ENCODE data around the gene PHOX2B.
"Not testable (repeated sequence)": the region's sequence is repeated elsewhere in the genome, so short reads cannot be mapped to it uniquely, and the experiment has no call there.

PHOX2B gene

DNA sequence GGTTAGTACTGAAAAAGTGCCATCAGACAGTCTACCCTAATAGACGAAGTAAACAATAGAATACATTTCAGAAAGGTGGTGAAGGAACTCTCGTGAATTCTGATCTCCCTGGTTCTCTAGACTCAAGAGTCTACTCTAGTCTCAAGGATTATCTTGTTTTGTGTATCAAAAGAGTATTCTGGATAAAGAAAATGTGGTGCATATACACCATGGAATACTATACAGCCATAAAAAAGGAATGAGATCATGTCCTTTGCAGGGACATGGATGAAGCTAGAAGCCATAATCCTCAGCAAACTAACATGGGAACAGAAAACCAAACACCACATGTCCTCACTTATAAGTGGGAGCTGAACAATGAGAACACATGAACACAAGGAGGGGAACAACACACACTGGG, 36.9 kb downstream of the PHOX2B start:
- not testable (repeated sequence) for DNase-seq (ENCODE audit: low read depth)

DNA sequence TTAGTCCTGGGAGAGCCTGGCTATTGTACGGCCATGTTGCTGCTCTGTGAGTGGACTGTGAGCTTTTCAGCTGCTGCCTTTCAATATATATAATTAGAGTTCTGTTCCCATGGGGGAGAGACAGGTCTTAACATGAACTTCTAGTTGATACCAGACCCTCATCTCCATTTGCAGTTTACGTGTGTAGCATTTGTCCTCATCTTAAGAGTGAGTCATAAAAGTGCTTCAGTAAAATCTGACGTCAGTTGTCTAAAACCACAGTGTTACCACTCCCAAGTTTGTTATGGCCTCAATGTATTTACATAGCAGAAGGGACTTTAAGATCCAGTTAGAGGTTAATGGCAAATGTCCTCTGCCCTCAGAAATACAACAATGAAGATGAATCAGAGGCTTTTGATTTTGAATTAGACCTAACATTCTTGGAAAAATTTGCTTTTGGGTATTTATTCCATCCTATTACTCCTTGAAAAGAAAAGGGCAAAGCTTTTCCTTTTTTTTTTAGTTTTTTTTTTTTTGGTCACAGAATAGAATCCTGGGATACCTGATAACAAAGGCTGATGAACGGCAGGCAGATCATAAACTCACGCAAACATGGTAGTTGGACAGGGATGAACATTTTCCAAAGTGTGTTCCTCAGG, 38.6 kb downstream of the PHOX2B start:
- no peak for DNase-seq (ENCODE audit: low read depth)

DNA sequence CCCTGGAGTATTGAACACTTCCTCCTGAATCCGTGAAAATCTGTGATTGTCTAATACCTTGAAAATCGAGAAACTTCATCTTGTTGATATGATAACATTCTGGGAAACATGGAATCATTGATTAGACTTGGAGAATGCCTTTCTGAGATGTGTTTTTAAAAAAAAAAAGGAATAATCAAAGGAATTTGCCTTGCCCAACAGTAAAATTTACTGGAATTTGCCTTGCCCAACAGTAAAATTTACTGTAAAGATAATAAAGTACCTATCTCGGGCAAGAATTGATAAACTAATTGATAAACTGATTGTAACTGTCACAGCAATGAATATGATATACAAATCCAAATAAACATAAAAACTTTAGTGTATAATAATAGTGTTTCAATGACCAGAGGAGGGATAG, 44.7 kb downstream of the PHOX2B start:
- no peak for DNase-seq (ENCODE audit: low read depth)

DNA sequence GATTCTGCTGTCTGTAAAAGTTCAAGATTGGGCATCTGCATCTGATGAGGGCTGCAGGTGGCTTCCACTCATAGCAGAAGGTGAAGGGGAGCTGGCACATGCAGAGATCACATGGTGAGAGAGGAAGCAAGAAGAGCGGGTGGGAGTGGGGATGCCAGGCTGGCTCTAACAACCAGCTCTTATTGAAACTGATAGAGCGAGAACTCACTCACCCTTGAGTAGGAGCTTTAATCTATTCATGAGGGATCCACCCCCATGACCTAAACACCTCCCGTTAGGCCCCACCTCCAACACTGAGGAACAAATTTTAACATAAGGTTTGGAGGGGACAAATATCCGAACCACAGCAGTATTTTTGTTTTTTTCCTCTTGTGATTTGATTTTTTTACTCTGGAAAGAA, 45.8 kb downstream of the PHOX2B start:
- no peak for DNase-seq (ENCODE audit: low read depth)

DNA sequence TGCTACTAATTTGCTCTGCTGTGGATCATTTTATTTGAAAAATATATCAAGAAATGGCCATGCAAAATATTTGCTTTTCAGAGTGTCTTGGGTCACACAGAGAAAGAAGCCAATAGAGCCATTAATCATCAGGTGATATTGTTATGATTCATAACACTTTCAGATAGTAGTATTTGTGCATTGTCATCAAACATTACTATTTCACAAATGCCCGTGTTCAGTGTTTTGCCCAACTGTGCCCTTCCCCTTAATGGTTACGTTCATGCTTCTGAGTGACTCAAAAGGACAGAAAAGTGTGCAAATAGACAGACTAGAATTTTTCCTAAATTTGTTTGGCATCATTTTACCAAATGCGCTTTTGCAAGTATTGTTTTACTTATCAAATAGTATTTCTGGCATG, 46.5 kb downstream of the PHOX2B start:
- no peak for DNase-seq (ENCODE audit: low read depth)

DNA sequence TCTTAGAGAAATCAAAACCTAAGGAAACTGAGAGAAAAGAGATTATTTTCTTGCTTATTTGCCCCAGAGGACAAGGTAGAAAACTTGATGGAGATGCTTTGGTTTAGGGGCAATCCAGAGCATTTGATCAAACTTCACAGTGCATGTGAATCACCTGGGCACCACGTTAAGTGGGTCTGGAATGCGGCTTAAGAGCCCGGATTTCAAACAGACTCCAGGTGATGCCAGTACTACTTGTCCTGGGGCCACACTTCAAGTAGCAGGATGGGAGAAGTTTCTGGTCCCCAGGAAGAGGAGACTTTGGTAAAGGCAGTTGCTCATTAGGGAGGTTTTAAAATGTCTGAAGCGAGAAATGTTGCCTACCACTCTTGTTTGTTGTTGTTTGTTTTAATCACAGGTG, 51.8 kb downstream of the PHOX2B start:
- DNase-seq (ENCODE audit: low read depth) = no peak

DNA sequence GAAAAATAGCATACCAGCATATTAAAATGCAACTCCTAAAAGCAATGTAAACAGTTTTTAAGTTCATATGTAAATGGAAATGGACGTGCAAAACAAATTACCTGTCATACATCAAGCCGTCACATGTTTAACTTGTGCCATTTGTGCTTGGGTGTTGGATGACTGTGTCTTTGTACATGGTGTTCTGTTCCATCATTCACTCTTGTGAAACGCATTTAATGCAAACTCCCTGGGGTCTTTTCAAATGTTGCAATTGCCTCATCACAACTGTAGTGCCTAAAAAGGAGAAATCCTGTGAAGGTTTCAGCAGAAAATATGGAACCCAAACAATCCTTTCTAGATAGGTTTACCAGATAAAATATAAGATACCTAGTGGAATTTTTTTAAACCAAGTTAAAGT, 52.4 kb downstream of the PHOX2B start:
- no peak for DNase-seq (ENCODE audit: low read depth)
